A549 (cell line): ENCODE results near the gene HOOK2. TPM values are rescaled to one million over a fixed set of nuclear protein-coding genes. Genes with fewer than 3 reads are reported as not detected.
"Not testable (repeated sequence)": the region's sequence is repeated elsewhere in the genome, so short reads cannot be mapped to it uniquely, and the experiment has no call there.

Source experiments
- ATAC-seq, 2 experiments: fragments of 200-7000 bp in 1 of 2; fragments of >200 bp in 1 of 2; cut with Nextera tagmentation in 1 of 2; cut with Tn5 transposase in 1 of 2; 3 replicates each; pipeline versions ENCODE4 v1.8.0 to v1.9.1; 2018 to 2020; ENCODE audit warnings: mild to moderate bottlenecking in 1 of 2, moderate library complexity in 1 of 2
- CTCF ChIA-PET: fragments of 300-600 bp; sonication (Branson Sonifier 250); formaldehyde crosslinking; extraction: SDS; loops from one replicate; lab custom pipeline; 2021; ENCODE audit warnings: antibody characterized with exemption, inconsistent platforms; lab: Yijun Ruan, JAX
- POLR2A ChIA-PET: fragments of 350-600 bp; formaldehyde crosslinking; extraction: SDS; loops from one replicate; lab custom pipeline; 2021; ENCODE audit warnings: antibody characterized with exemption, inconsistent platforms; lab: Yijun Ruan, JAX
- DNase-seq, 2 experiments: peaks; one replicate each; pipeline versions ENCODE4 v3.0.0 to v3.0.0-alpha.2; 2011 to 2016; ENCODE audit warnings: low read depth in 1 of 2, low spot score in 1 of 2
- FAIRE-seq: peaks from 2 replicates; lab custom pipeline; 2011; peaks lifted over from hg19 to GRCh38; lab: Jason Lieb, UNC
- H3K27ac ChIP-seq, 2 experiments: fragments of >200 bp; sonication (Bioruptor Twin); formaldehyde crosslinking; 3 replicates each; pipeline ENCODE4 v1.5.1; 2016 to 2017
- H3K4me1 ChIP-seq: fragments of >200 bp; sonication (Bioruptor Twin); formaldehyde crosslinking; 3 replicates; pipeline ENCODE4 v1.6.1; 2016
- H3K4me2 ChIP-seq: fragments of >200 bp; sonication (Bioruptor Twin); formaldehyde crosslinking; 3 replicates; pipeline ENCODE4 v1.6.1; 2016
- H3K4me3 ChIP-seq: fragments of >200 bp; sonication (Bioruptor Twin); formaldehyde crosslinking; 3 replicates; pipeline ENCODE4 v1.5.1; 2016
- H3K9me3 ChIP-seq: fragments of >200 bp; sonication (Bioruptor Twin); formaldehyde crosslinking; 3 replicates; pipeline ENCODE4 v1.6.1; 2016
- CHD2 ChIP-seq: fragments of 150-350 bp; IDR thresholded peaks from 2 replicates; pipeline ENCODE4 v1.6.1; 2014; ENCODE audit warnings: low read length; ENCODE audit not compliant: partially characterized antibody
- FOSL2 ChIP-seq, 2 experiments: fragments of 450-650 bp in 1 of 2; fragments of >200 bp in 1 of 2; sonication (Bioruptor Twin) in 1 of 2; formaldehyde crosslinking; IDR thresholded peaks; 2 replicates each; pipeline versions ENCODE4 v1.5.0 to v1.6.1; 2016 to 2020; ENCODE audit warnings: mild to moderate bottlenecking in 1 of 2, moderate library complexity in 1 of 2
- GATA3 ChIP-seq: IDR thresholded peaks from 2 replicates; pipeline ENCODE4 v1.6.1; 2012; ENCODE audit warnings: borderline replicate concordance
- JUN ChIP-seq, 2 experiments: fragments of >200 bp; sonication (Bioruptor Twin); formaldehyde crosslinking; IDR thresholded peaks; 2 replicates in 1 of 2; 3 replicates in 1 of 2; pipeline ENCODE4 v1.6.1; 2016 to 2017
- MAX ChIP-seq: IDR thresholded peaks from 2 replicates; pipeline ENCODE4 v1.6.1; 2012
- NR3C1 ChIP-seq: fragments of >200 bp; sonication (Bioruptor Twin); formaldehyde crosslinking; IDR thresholded peaks from 3 replicates; pipeline ENCODE4 v1.6.1; 2017
- RARB ChIP-seq: fragments of 250-450 bp; sonication (Bioruptor Pico); IDR thresholded peaks from 2 replicates; pipeline ENCODE4 v1.8.0; 2021; ENCODE audit warnings: mild to moderate bottlenecking, moderate library complexity
- RCOR1 ChIP-seq: fragments of 150-350 bp; IDR thresholded peaks from 2 replicates; pipeline ENCODE4 v1.6.1; 2014; ENCODE audit warnings: antibody characterized with exemption, low read length, low read depth
- RNF2 ChIP-seq: fragments of 200-600 bp; sonication (generic); IDR thresholded peaks from 2 replicates; pipeline ENCODE4 v1.6.1; 2016; ENCODE audit warnings: low read depth, mild to moderate bottlenecking, antibody characterized with exemption, moderate library complexity, borderline replicate concordance
- SMC3 ChIP-seq: fragments of >200 bp; sonication (Bioruptor Twin); formaldehyde crosslinking; IDR thresholded peaks from 3 replicates; pipeline ENCODE4 v1.6.1; 2018; ENCODE audit warnings: inconsistent platforms
- USF2 ChIP-seq: fragments of 450-650 bp; IDR thresholded peaks from 2 replicates; pipeline ENCODE4 v1.6.1; 2014; ENCODE audit warnings: antibody characterized with exemption
- ZC3H11A ChIP-seq: fragments of 450-650 bp; IDR thresholded peaks from 2 replicates; pipeline ENCODE4 v1.6.1; 2014; ENCODE audit warnings: antibody characterized with exemption, mild to moderate bottlenecking
- ZNF302 ChIP-seq: fragments of 250-450 bp; sonication (Bioruptor Pico); IDR thresholded peaks from 2 replicates; pipeline ENCODE4 v1.9.0; 2021; ENCODE audit warnings: inconsistent platforms, mild to moderate bottlenecking, moderate library complexity
- WGBS: methylation state at CpG from one replicate; pipeline ENCODE4 v1.1.6; 2017; ENCODE audit errors: missing lambda C conversion rate; 5-methylcytosine and 5-hydroxymethylcytosine counted together
- polyA plus RNA-seq, 4 experiments: library from polyadenylated mRNA; depleted of rRNA in 3 of 4; stranded (reverse); fragments of >200 nt; fragmentation: RNase III in 1 of 4; extraction: RNeasy Plus Mini Kit Qiagen cat#74134 plus additional on column Dnase treatment in 1 of 4; gene quantifications; 2 replicates in 3 of 4; 3 replicates in 1 of 4; pipeline ENCODE4 v1.2.3, GENCODE V29; 2011 to 2017
- small RNA-seq, 6 experiments: library from RNA; depleted of rRNA; stranded (forward); fragments of <200 nt; gene quantifications; one replicate each; pipeline ENCODE3, GENCODE V24; 2012

HOOK2 gene
- polyA plus RNA-seq, 2 of the 4 experiments (the other 2 are of a cell fraction) = 8.3 to 21.5 TPM

- POLR2A ChIA-PET = no interaction called here
- no peak overlapping the region for H3K4me3 ChIP-seq
- no peak overlapping the region for H3K4me2 ChIP-seq
- FAIRE-seq (no peak), DNase-seq (no peak), ATAC-seq (no peak)
- TF ChIP-seq RARB (CRISPR knock-in tag) = no peak
- TF ChIP-seq RCOR1 = no peak
- TF ChIP-seq ZNF302 (CRISPR knock-in tag) = no peak
- no peak for TF ChIP-seq USF2
- TF ChIP-seq NR3C1 = no peak
- no peak for TF ChIP-seq CHD2
- TF ChIP-seq MAX = no peak
- TF ChIP-seq SMC3 = no peak
- TF ChIP-seq RNF2 = no peak
- no peak for TF ChIP-seq FOSL2 (IDR thresholded peaks at IDR 0.05)
- TF ChIP-seq FOSL2 (CRISPR knock-in tag; IDR thresholded peaks at IDR 0.05) = no peak
- TF ChIP-seq GATA3 = no peak
- TF ChIP-seq JUN (IDR thresholded peaks at IDR 0.05) = no peak
- H3K27ac ChIP-seq = no peak overlapping the region
- CTCF ChIA-PET = interaction anchor here (1.2 to 7.4 kb wide), 4 partner anchors 42 to 133 kb away, joined by 3 to 46 read pairs (median 12); no protein-coding TSS in a partner anchor
- 100% methylated on average over 5 of the region's 15 CpGs for WGBS
- no peaks in the 10 kb centered on the region for H3K4me1 ChIP-seq
- H3K9me3 ChIP-seq = no peaks in the 10 kb centered on the region
Measured at GRCh38 chr19:12715102-12715501, 60.2 kb downstream of the HOOK2 start.

- H3K27ac ChIP-seq, ATAC-seq, H3K4me3 ChIP-seq, FAIRE-seq, H3K4me1 ChIP-seq, POLR2A ChIA-PET, H3K9me3 ChIP-seq, H3K4me2 ChIP-seq, DNase-seq: not testable (repeated sequence)
- 91% methylated on average over 9 of the region's 9 CpGs for WGBS
- CTCF ChIA-PET = interaction anchor here (1.3 to 7.4 kb wide), 4 partner anchors 44 to 135 kb away, joined by 3 to 46 read pairs (median 5); no protein-coding TSS in a partner anchor
- TF ChIP-seq ZC3H11A = peak; percentile 46
Measured at GRCh38 chr19:12713304-12713703, 62.0 kb downstream of the HOOK2 start.

Small RNA genes within 50 kb of the gene (small RNA-seq; reads per million reads assigned to genes)
- 0 to 1.0 (median 0) reads per million in 6 experiments for gene MIR5684

Other genes starting within 250 kb of the HOOK2 start
- gene ZNF564, start 224.1 kb downstream of the HOOK2 start, polyA plus RNA-seq (2011; rRNA removed) = 2.5 and 3.0 TPM in 2 replicates
- gene ZNF564, start 224.1 kb downstream of the HOOK2 start, polyA plus RNA-seq (2017; fragmentation: RNase III; extraction: RNeasy Plus Mini Kit Qiagen cat#74134 plus additional on column Dnase treatment) = 1.6 to 1.9 TPM (median 1.8 TPM) in 3 replicates
- 2.4 and 2.5 TPM in 2 replicates for gene ZNF490, start 164.7 kb downstream of the HOOK2 start, polyA plus RNA-seq (2011; rRNA removed)
- 0.57 to 0.85 TPM (median 0.79 TPM) in 3 replicates for gene ZNF490, start 164.7 kb downstream of the HOOK2 start, polyA plus RNA-seq (2017; fragmentation: RNase III; extraction: RNeasy Plus Mini Kit Qiagen cat#74134 plus additional on column Dnase treatment)
- 7.1 and 8.0 TPM in 2 replicates for gene ZNF791, start 164.6 kb downstream of the HOOK2 start, polyA plus RNA-seq (2011; rRNA removed)
- gene ZNF791, start 164.6 kb downstream of the HOOK2 start, polyA plus RNA-seq (2017; fragmentation: RNase III; extraction: RNeasy Plus Mini Kit Qiagen cat#74134 plus additional on column Dnase treatment) = 4.5 to 4.6 TPM (median 4.5 TPM) in 3 replicates
- gene MAN2B1, start 108.8 kb downstream of the HOOK2 start, polyA plus RNA-seq (2011; rRNA removed) = 13.0 and 14.4 TPM in 2 replicates
- 15.4 to 16.3 TPM (median 15.9 TPM) in 3 replicates for gene MAN2B1, start 108.8 kb downstream of the HOOK2 start, polyA plus RNA-seq (2017; fragmentation: RNase III; extraction: RNeasy Plus Mini Kit Qiagen cat#74134 plus additional on column Dnase treatment)
- gene WDR83, start 108.7 kb downstream of the HOOK2 start, polyA plus RNA-seq (2011; rRNA removed) = 4.3 and 4.8 TPM in 2 replicates
- 11.1 to 13.7 TPM (median 11.4 TPM) in 3 replicates for gene WDR83, start 108.7 kb downstream of the HOOK2 start, polyA plus RNA-seq (2017; fragmentation: RNase III; extraction: RNeasy Plus Mini Kit Qiagen cat#74134 plus additional on column Dnase treatment)
- 63.7 and 71.9 TPM in 2 replicates for gene DHPS, start 93.7 kb downstream of the HOOK2 start, polyA plus RNA-seq (2011; rRNA removed)
- gene DHPS, start 93.7 kb downstream of the HOOK2 start, polyA plus RNA-seq (2017; fragmentation: RNase III; extraction: RNeasy Plus Mini Kit Qiagen cat#74134 plus additional on column Dnase treatment) = 55.3 to 58.3 TPM (median 57.8 TPM) in 3 replicates
- gene GNG14, start 87.6 kb downstream of the HOOK2 start, polyA plus RNA-seq (2011; rRNA removed) = not detected in 2 replicates
- not detected in 3 replicates for gene GNG14, start 87.6 kb downstream of the HOOK2 start, polyA plus RNA-seq (2017; fragmentation: RNase III; extraction: RNeasy Plus Mini Kit Qiagen cat#74134 plus additional on column Dnase treatment)
- 5.7 and 6.9 TPM in 2 replicates for gene FBXW9, start 78.9 kb downstream of the HOOK2 start, polyA plus RNA-seq (2011; rRNA removed)
- 7.3 to 8.1 TPM (median 8.0 TPM) in 3 replicates for gene FBXW9, start 78.9 kb downstream of the HOOK2 start, polyA plus RNA-seq (2017; fragmentation: RNase III; extraction: RNeasy Plus Mini Kit Qiagen cat#74134 plus additional on column Dnase treatment)
- gene TNPO2, start 51.6 kb downstream of the HOOK2 start, polyA plus RNA-seq (2011; rRNA removed) = 33.7 and 38.0 TPM in 2 replicates
- 39.8 to 42.5 TPM (median 41.0 TPM) in 3 replicates for gene TNPO2, start 51.6 kb downstream of the HOOK2 start, polyA plus RNA-seq (2017; fragmentation: RNase III; extraction: RNeasy Plus Mini Kit Qiagen cat#74134 plus additional on column Dnase treatment)
- gene TRIR, start 40.9 kb downstream of the HOOK2 start, polyA plus RNA-seq (2011; rRNA removed) = 105 and 137 TPM in 2 replicates
- 144 to 154 TPM (median 152 TPM) in 3 replicates for gene TRIR, start 40.9 kb downstream of the HOOK2 start, polyA plus RNA-seq (2017; fragmentation: RNase III; extraction: RNeasy Plus Mini Kit Qiagen cat#74134 plus additional on column Dnase treatment)
- 84.9 and 87.0 TPM in 2 replicates for gene GET3, start 38.1 kb downstream of the HOOK2 start, polyA plus RNA-seq (2011; rRNA removed)
- gene GET3, start 38.1 kb downstream of the HOOK2 start, polyA plus RNA-seq (2017; fragmentation: RNase III; extraction: RNeasy Plus Mini Kit Qiagen cat#74134 plus additional on column Dnase treatment) = 82.7 to 96.7 TPM (median 91.7 TPM) in 3 replicates
- not detected in 2 replicates for gene BEST2, start 23.8 kb downstream of the HOOK2 start, polyA plus RNA-seq (2011; rRNA removed)
- gene BEST2, start 23.8 kb downstream of the HOOK2 start, polyA plus RNA-seq (2017; fragmentation: RNase III; extraction: RNeasy Plus Mini Kit Qiagen cat#74134 plus additional on column Dnase treatment) = not detected in 3 replicates
- 72.5 and 94.7 TPM in 2 replicates for gene JUNB, start 15.9 kb upstream of the HOOK2 start, polyA plus RNA-seq (2011; rRNA removed)
- gene JUNB, start 15.9 kb upstream of the HOOK2 start, polyA plus RNA-seq (2017; fragmentation: RNase III; extraction: RNeasy Plus Mini Kit Qiagen cat#74134 plus additional on column Dnase treatment) = 47.2 to 57.7 TPM (median 55.6 TPM) in 3 replicates
- gene PRDX2, start 26.2 kb upstream of the HOOK2 start, polyA plus RNA-seq (2011; rRNA removed) = 0.48 and 0.57 TPM in 2 replicates
- 0.49 to 0.91 TPM (median 0.84 TPM) in 3 replicates for gene PRDX2, start 26.2 kb upstream of the HOOK2 start, polyA plus RNA-seq (2017; fragmentation: RNase III; extraction: RNeasy Plus Mini Kit Qiagen cat#74134 plus additional on column Dnase treatment)
- gene THSD8, start 26.5 kb upstream of the HOOK2 start, polyA plus RNA-seq (2011; rRNA removed) = 4.9 and 10.7 TPM in 2 replicates
- gene THSD8, start 26.5 kb upstream of the HOOK2 start, polyA plus RNA-seq (2017; fragmentation: RNase III; extraction: RNeasy Plus Mini Kit Qiagen cat#74134 plus additional on column Dnase treatment) = not detected in 3 replicates
- 27.2 and 37.2 TPM in 2 replicates for gene RNASEH2A, start 31.0 kb upstream of the HOOK2 start, polyA plus RNA-seq (2011; rRNA removed)
- gene RNASEH2A, start 31.0 kb upstream of the HOOK2 start, polyA plus RNA-seq (2017; fragmentation: RNase III; extraction: RNeasy Plus Mini Kit Qiagen cat#74134 plus additional on column Dnase treatment) = 40.7 to 45.5 TPM (median 41.7 TPM) in 3 replicates
- gene RTBDN, start 59.0 kb upstream of the HOOK2 start, polyA plus RNA-seq (2011; rRNA removed) = 0.09 TPM in 1 of 2 replicates, not detected in the other
- 0.14 to 0.36 TPM (median 0.25 TPM) in 3 replicates for gene RTBDN, start 59.0 kb upstream of the HOOK2 start, polyA plus RNA-seq (2017; fragmentation: RNase III; extraction: RNeasy Plus Mini Kit Qiagen cat#74134 plus additional on column Dnase treatment)
- gene MAST1, start 63.0 kb upstream of the HOOK2 start, polyA plus RNA-seq (2011; rRNA removed) = 1.4 and 1.8 TPM in 2 replicates
- gene MAST1, start 63.0 kb upstream of the HOOK2 start, polyA plus RNA-seq (2017; fragmentation: RNase III; extraction: RNeasy Plus Mini Kit Qiagen cat#74134 plus additional on column Dnase treatment) = 1.8 to 3.0 TPM (median 2.2 TPM) in 3 replicates
- 15.7 and 22.9 TPM in 2 replicates for gene DNASE2, start 105.9 kb upstream of the HOOK2 start, polyA plus RNA-seq (2011; rRNA removed)
- gene DNASE2, start 105.9 kb upstream of the HOOK2 start, polyA plus RNA-seq (2017; fragmentation: RNase III; extraction: RNeasy Plus Mini Kit Qiagen cat#74134 plus additional on column Dnase treatment) = 19.9 to 24.9 TPM (median 24.6 TPM) in 3 replicates
- gene KLF1, start 111.6 kb upstream of the HOOK2 start, polyA plus RNA-seq (2011; rRNA removed) = not detected in 2 replicates
- gene KLF1, start 111.6 kb upstream of the HOOK2 start, polyA plus RNA-seq (2017; fragmentation: RNase III; extraction: RNeasy Plus Mini Kit Qiagen cat#74134 plus additional on column Dnase treatment) = not detected in 3 replicates
- 8.0 and 8.8 TPM in 2 replicates for gene GCDH, start 115.6 kb upstream of the HOOK2 start, polyA plus RNA-seq (2011; rRNA removed)
- gene GCDH, start 115.6 kb upstream of the HOOK2 start, polyA plus RNA-seq (2017; fragmentation: RNase III; extraction: RNeasy Plus Mini Kit Qiagen cat#74134 plus additional on column Dnase treatment) = 14.9 to 18.8 TPM (median 15.2 TPM) in 3 replicates
- 0.13 and 0.41 TPM in 2 replicates for gene SYCE2, start 143.7 kb upstream of the HOOK2 start, polyA plus RNA-seq (2011; rRNA removed)
- gene SYCE2, start 143.7 kb upstream of the HOOK2 start, polyA plus RNA-seq (2017; fragmentation: RNase III; extraction: RNeasy Plus Mini Kit Qiagen cat#74134 plus additional on column Dnase treatment) = 0.25 to 0.40 TPM (median 0.39 TPM) in 3 replicates
- 18.1 and 20.1 TPM in 2 replicates for gene FARSA, start 158.2 kb upstream of the HOOK2 start, polyA plus RNA-seq (2011; rRNA removed)
- 57.4 to 62.2 TPM (median 58.7 TPM) in 3 replicates for gene FARSA, start 158.2 kb upstream of the HOOK2 start, polyA plus RNA-seq (2017; fragmentation: RNase III; extraction: RNeasy Plus Mini Kit Qiagen cat#74134 plus additional on column Dnase treatment)
- 356 and 419 TPM in 2 replicates for gene CALR, start 163.1 kb upstream of the HOOK2 start, polyA plus RNA-seq (2011; rRNA removed)
- gene CALR, start 163.1 kb upstream of the HOOK2 start, polyA plus RNA-seq (2017; fragmentation: RNase III; extraction: RNeasy Plus Mini Kit Qiagen cat#74134 plus additional on column Dnase treatment) = 484 to 507 TPM (median 494 TPM) in 3 replicates
- gene RAD23A, start 170.3 kb upstream of the HOOK2 start, polyA plus RNA-seq (2011; rRNA removed) = 46.4 and 56.2 TPM in 2 replicates
- gene RAD23A, start 170.3 kb upstream of the HOOK2 start, polyA plus RNA-seq (2017; fragmentation: RNase III; extraction: RNeasy Plus Mini Kit Qiagen cat#74134 plus additional on column Dnase treatment) = 68.6 to 71.6 TPM (median 71.1 TPM) in 3 replicates
- gene GADD45GIP1, start 181.7 kb upstream of the HOOK2 start, polyA plus RNA-seq (2011; rRNA removed) = 18.3 and 26.4 TPM in 2 replicates
- gene GADD45GIP1, start 181.7 kb upstream of the HOOK2 start, polyA plus RNA-seq (2017; fragmentation: RNase III; extraction: RNeasy Plus Mini Kit Qiagen cat#74134 plus additional on column Dnase treatment) = 30.7 to 31.9 TPM (median 31.1 TPM) in 3 replicates
- 0.12 and 0.16 TPM in 2 replicates for gene DAND5, start 194.0 kb upstream of the HOOK2 start, polyA plus RNA-seq (2011; rRNA removed)
- 0.12 to 0.21 TPM (median 0.14 TPM) in 3 replicates for gene DAND5, start 194.0 kb upstream of the HOOK2 start, polyA plus RNA-seq (2017; fragmentation: RNase III; extraction: RNeasy Plus Mini Kit Qiagen cat#74134 plus additional on column Dnase treatment)
- gene NFIX, start 219.9 kb upstream of the HOOK2 start, polyA plus RNA-seq (2011; rRNA removed) = 0.52 and 1.0 TPM in 2 replicates
- gene NFIX, start 219.9 kb upstream of the HOOK2 start, polyA plus RNA-seq (2017; fragmentation: RNase III; extraction: RNeasy Plus Mini Kit Qiagen cat#74134 plus additional on column Dnase treatment) = 3.0 to 4.5 TPM (median 3.0 TPM) in 3 replicates